K562 (cell line): ENCODE data around the gene RPP21. TPM values are rescaled to one million over a fixed set of nuclear protein-coding genes. Genes with fewer than 3 reads are reported as not detected.

ENCODE experiments used
- ATAC-seq: fragments of 200-7000 bp; cut with Tn5 transposase; 3 replicates; pipeline ENCODE4 v1.9.1; 2020; ENCODE audit warnings: moderate library complexity
- Bru-seq: library from RNA; stranded (reverse); fragments of 400-500 nt; gene quantifications from one replicate; lab custom pipeline; 2021; lab: Mats Ljungman, UMichigan
- BruChase-seq, 2 experiments: library from RNA; stranded (reverse); fragments of 400-500 nt; gene quantifications; one replicate each; lab custom pipeline; 2021; lab: Mats Ljungman, UMichigan
- BruUV-seq: library from RNA; stranded (reverse); fragments of 400-500 nt; replicated peaks from 2 replicates; lab custom pipeline; 2021; lab: Mats Ljungman, UMichigan
- CTCF ChIA-PET: fragments of 300-600 bp; formaldehyde crosslinking; extraction: SDS; loops from one replicate; lab custom pipeline; 2021; ENCODE audit warnings: low intra/inter-chr PET ratio; lab: Yijun Ruan, JAX
- POLR2A ChIA-PET: fragments of 300-600, 350-650 bp; sonication (Branson Sonifier 250); formaldehyde crosslinking; extraction: SDS; loops from one replicate; lab custom pipeline; 2021; ENCODE audit warnings: antibody characterized with exemption, inconsistent platforms; lab: Yijun Ruan, JAX
- DNase-seq, 4 experiments: peaks; one replicate each; pipeline versions ENCODE4 v3.0.0 to v3.0.0-alpha.2; 2011 to 2018; ENCODE audit warnings: low spot score in 3 of 4, mixed read lengths in 3 of 4; ENCODE audit errors: extremely low read depth in 1 of 4
- FAIRE-seq: peaks from 2 replicates; lab custom pipeline; 2011; peaks lifted over from hg19 to GRCh38; lab: Jason Lieb, UNC
- H2AFZ ChIP-seq: 2 replicates; pipeline ENCODE4 v1.6.0; 2011; ENCODE audit warnings: low read depth, low read length, control low read depth, inconsistent platforms
- H3K27ac ChIP-seq: fragments of 200-600 bp; 3 replicates; pipeline ENCODE4 v1.8.0; 2011; ENCODE audit warnings: low read depth, mild to moderate bottlenecking, control low read depth, inconsistent platforms, low read length, moderate library complexity, mixed read lengths; ENCODE audit errors: extremely low read depth
- H3K27me3 ChIP-seq, 2 experiments: fragments of 300-600 bp in 1 of 2; 2 replicates in 1 of 2; 3 replicates in 1 of 2; pipeline versions ENCODE4 v1.6.0 to v1.8.0; 2011; ENCODE audit warnings: inconsistent platforms in 2 of 2, low read length in 2 of 2, mild to moderate bottlenecking in 1 of 2, mixed read lengths in 1 of 2, moderate library complexity in 1 of 2; ENCODE audit not compliant: control insufficient read depth in 2 of 2, insufficient read depth in 2 of 2
- H3K36me3 ChIP-seq: fragments of 300-600 bp; 3 replicates; pipeline ENCODE4 v1.8.0; 2011; ENCODE audit warnings: mild to moderate bottlenecking, low read length, inconsistent platforms; ENCODE audit not compliant: control insufficient read depth, insufficient read depth
- H3K4me1 ChIP-seq, 2 experiments: fragments of 200-600 bp in 1 of 2; replicated peaks in 1 of 2; 2 replicates in 1 of 2; 3 replicates in 1 of 2; pipeline versions ENCODE4 v1.5.1 to v1.8.0; 2011; ENCODE audit warnings: inconsistent platforms in 2 of 2, low read length in 2 of 2, mild to moderate bottlenecking in 1 of 2, mixed read lengths in 1 of 2, moderate library complexity in 1 of 2; ENCODE audit not compliant: control insufficient read depth in 2 of 2, insufficient read depth in 2 of 2
- H3K4me2 ChIP-seq: 2 replicates; pipeline ENCODE4 v1.6.1; 2011; ENCODE audit warnings: low read length, control low read depth, inconsistent platforms, mixed read lengths; ENCODE audit not compliant: insufficient read depth
- H3K4me3 ChIP-seq: fragments of 200-600 bp; sonication (generic), shearing (Covaris generic); 2 replicates; pipeline ENCODE4 v1.5.1; 2016; ENCODE audit warnings: control low read depth, inconsistent platforms
- H3K79me2 ChIP-seq: fragments of 200-600 bp; 3 replicates; pipeline ENCODE4 v1.8.0; 2011; ENCODE audit warnings: low read length, inconsistent platforms; ENCODE audit not compliant: control insufficient read depth, insufficient read depth
- H3K9ac ChIP-seq, 2 experiments: 2 replicates each; pipeline versions ENCODE4 v1.6.0 to v1.6.1; 2011; ENCODE audit warnings: low read depth in 2 of 2, low read length in 2 of 2, control low read depth in 1 of 2, inconsistent platforms in 1 of 2, mild to moderate bottlenecking in 1 of 2, mixed read lengths in 1 of 2; ENCODE audit not compliant: insufficient read depth in 1 of 2
- H3K9me1 ChIP-seq: one replicate; pipeline ENCODE4 v1.6.0; 2011; ENCODE audit warnings: inconsistent platforms, mild to moderate bottlenecking, low read length, moderate library complexity; ENCODE audit not compliant: control insufficient read depth, insufficient read depth
- H3K9me3 ChIP-seq: replicated peaks from 2 replicates; pipeline ENCODE4 v1.5.1; 2011; ENCODE audit warnings: low read depth, low read length, inconsistent platforms; ENCODE audit not compliant: control insufficient read depth, insufficient read depth
- H4K20me1 ChIP-seq: replicated peaks from 2 replicates; pipeline ENCODE4 v1.6.1; 2011; ENCODE audit warnings: low read length, inconsistent platforms, mixed read lengths; ENCODE audit not compliant: control insufficient read depth, insufficient read depth
- ATF3 ChIP-seq, 2 experiments: fragments of 450-650 bp in 1 of 2; sonication (generic) in 1 of 2; formaldehyde crosslinking in 1 of 2; IDR thresholded peaks in 1 of 2; conservative IDR thresholded peaks in 1 of 2; 2 replicates each; pipeline versions ENCODE4 v1.6.1 to v1.8.1; 2016 to 2023; ENCODE audit warnings: mild to moderate bottlenecking in 2 of 2, moderate library complexity in 2 of 2, inconsistent platforms in 1 of 2, missing genetic modification reagents in 1 of 2
- GATA2 ChIP-seq: sonication (generic); formaldehyde crosslinking; IDR thresholded peaks from 2 replicates; pipeline ENCODE4 v1.4.0; 2020; ENCODE audit warnings: mild to moderate bottlenecking, missing genetic modification reagents
- PCBP1 ChIP-seq: fragments of 200-400 bp; formaldehyde crosslinking; IDR thresholded peaks from 2 replicates; pipeline ENCODE4 v1.6.1; 2018; ENCODE audit warnings: mild to moderate bottlenecking, low read depth, low read length; ENCODE audit not compliant: poor library complexity, severe bottlenecking
- PPARD ChIP-seq: fragments of 250-450 bp; sonication (Bioruptor Pico); IDR thresholded peaks from 2 replicates; pipeline ENCODE4 v1.8.0; 2022; ENCODE audit warnings: inconsistent platforms, mild to moderate bottlenecking, moderate library complexity
- RAD21 ChIP-seq, 2 experiments: fragments of 250-450 bp in 1 of 2; fragments of 450-650 bp in 1 of 2; sonication (Bioruptor Pico) in 1 of 2; formaldehyde crosslinking in 1 of 2; IDR thresholded peaks in 1 of 2; conservative IDR thresholded peaks in 1 of 2; 2 replicates each; pipeline versions ENCODE4 v1.4.0 to v1.8.0; 2020 to 2022; ENCODE audit warnings: mild to moderate bottlenecking in 2 of 2, moderate library complexity in 1 of 2
- THRB ChIP-seq: fragments of 450-650 bp; formaldehyde crosslinking; conservative IDR thresholded peaks from 2 replicates; pipeline ENCODE4 v1.4.0; 2022; ENCODE audit warnings: mild to moderate bottlenecking, missing genetic modification characterization
- WGBS: fragments of 100-300 bp; shearing (Covaris generic); methylation state at CpG from one replicate; pipeline ENCODE4 v1.1.6; 2016; ENCODE audit warnings: low coverage, mixed read lengths; ENCODE audit not compliant: insufficient coverage; ENCODE audit errors: missing lambda C conversion rate; 5-methylcytosine and 5-hydroxymethylcytosine counted together
- in situ Hi-C: fragments of 300-500 bp; cut with MboI; formaldehyde crosslinking; loops from 4 replicates; pipeline ENCODE4 v1.15.0; 2018; ENCODE audit warnings: inconsistent platforms, mixed read lengths
- intact Hi-C: fragments of 100-400 bp; cut with micrococcal nuclease; formaldehyde crosslinking; loops from 2 replicates; pipeline ENCODE4 v1.14.2; 2022
- long read RNA-seq, 3 experiments: library from polyadenylated mRNA in 2 of 3; library from RNA in 1 of 3; unstranded in 2 of 3; stranded (forward) in 1 of 3; transcript quantifications; one replicate each; pipeline ENCODE4 v2.0.0, GENCODE V29; 2019 to 2022
- polyA minus RNA-seq, 3 experiments: library from RNA; depleted of rRNA, polyadenylated mRNA; stranded (reverse); fragments of >200 nt; gene quantifications; 2 replicates each; pipeline ENCODE4 v1.2.3, GENCODE V29; 2011
- polyA plus RNA-seq, 8 experiments: library from polyadenylated mRNA; depleted of rRNA in 4 of 8; stranded (reverse) in 5 of 8; unstranded in 3 of 8; fragments of >200 nt; fragmentation: Nextera tagmentation in 2 of 8; fragmentation: Illumina TruSeq in 1 of 8; extraction: Ambion mirVana in 2 of 8; extraction: Trizol in 1 of 8; gene quantifications; 2 replicates each; pipeline versions ENCODE4 v1.2.1 to v1.2.3, GENCODE V29; 2011 to 2014; ENCODE audit warnings: inconsistent platforms in 1 of 8, missing spikeins in 1 of 8
- total RNA-seq, 7 experiments: library from RNA; depleted of rRNA in 6 of 7; stranded (reverse); fragments of >200 nt in 6 of 7; fragmentation: Illumina TruSeq in 2 of 7; extraction: Trizol in 2 of 7; gene quantifications; 2 replicates each; pipeline versions ENCODE4 v1.2.1 to v1.2.3, GENCODE V29; 2011 to 2021; ENCODE audit warnings: low replicate concordance in 1 of 7
- TF ChIP-seq, protein P1 (sequence below): sonication (generic); formaldehyde crosslinking; IDR thresholded peaks from 2 replicates; pipeline ENCODE4 v1.8.0; 2022; ENCODE audit warnings: mild to moderate bottlenecking, low read depth, missing genetic modification reagents

RPP21 gene
- total RNA-seq (2011; cell fraction: chromatin; rRNA removed; ENCODE audit: low replicate concordance) = 22.4 and 33.0 TPM in 2 replicates
- total RNA-seq (2011; cell fraction: nucleolus; rRNA removed) = 49.1 and 56.7 TPM in 2 replicates
- 33.2 and 46.3 TPM in 2 replicates for total RNA-seq (2011; cell fraction: nucleoplasm; rRNA removed)
- total RNA-seq (2014; rRNA removed) (231 and 363 TPM in 2 replicates), total RNA-seq (2014; rRNA removed; fragmentation: Illumina TruSeq; extraction: Trizol) (50.5 and 62.1 TPM in 2 replicates), total RNA-seq (2015; rRNA removed; fragmentation: Illumina TruSeq; extraction: Trizol) (164 and 166 TPM in 2 replicates), total RNA-seq (2021) (159 and 178 TPM in 2 replicates), polyA plus RNA-seq (2011; rRNA removed) (88.9 and 90.3 TPM in 2 replicates), polyA plus RNA-seq (2014; fragmentation: Illumina TruSeq; extraction: Trizol) (83.9 and 235 TPM in 2 replicates), polyA plus RNA-seq (2014; fragmentation: Nextera tagmentation; extraction: Ambion mirVana) (100 to 1,000 TPM; 201 to 246 TPM), polyA plus RNA-seq (2014; rRNA removed) (362 and 376 TPM in 2 replicates), polyA minus RNA-seq (2011; rRNA and poly(A)+ RNA removed) (9.7 and 16.9 TPM in 2 replicates), Bru-seq, nascent RNA (percentile 95 among the genes with signal in this experiment), BruChase-seq, experiment 1, labeled RNA remaining after a 2-hour chase (percentile 87 among the genes with signal in this experiment), BruChase-seq, experiment 2, labeled RNA remaining after a 6-hour chase (percentile 87 among the genes with signal in this experiment)
- polyA plus RNA-seq (2011; cell fraction: cytosol; rRNA removed) = 198 and 661 TPM in 2 replicates
- polyA plus RNA-seq (2011; cell fraction: nucleus; rRNA removed) = 152 and 277 TPM in 2 replicates
- polyA plus RNA-seq (2012) = 234 and 238 TPM in 2 replicates
- polyA minus RNA-seq (2011; cell fraction: cytosol; rRNA and poly(A)+ RNA removed) = 29.1 and 38.4 TPM in 2 replicates
- polyA minus RNA-seq (2011; cell fraction: nucleus; rRNA and poly(A)+ RNA removed) = 24.5 and 25.5 TPM in 2 replicates
- long read RNA-seq, experiment 1, transcript RPP21-221 (4 exons, 594 nt) = minor isoform, 53 of 288 reads
- long read RNA-seq, experiment 1, transcript RPP21-224 (5 exons, 525 nt) = major isoform, 176 of 288 reads
- long read RNA-seq, experiment 1, transcript RPP21-223 (5 exons, 522 nt) = minor isoform, 9 of 288 reads
- long read RNA-seq, experiment 1, transcript RPP21-222 (5 exons, 577 nt) = minor isoform, 5 of 288 reads
- long read RNA-seq, experiment 1, partial matches to known transcripts = 14 of 288 reads
- long read RNA-seq, experiment 1, other reads (novel, unspliced or antisense) = 26 of 288 reads
- long read RNA-seq, experiment 2, transcript RPP21-223 (5 exons, 522 nt) = minor isoform, 15 of 172 reads
- long read RNA-seq, experiment 2, transcript RPP21-224 (5 exons, 525 nt) = major isoform, 114 of 172 reads
- long read RNA-seq, experiment 2, transcript RPP21-221 (4 exons, 594 nt) = minor isoform, 21 of 172 reads
- long read RNA-seq, experiment 2, transcript RPP21-226 (4 exons, 621 nt) = minor isoform, 6 of 172 reads
- long read RNA-seq, experiment 2, partial matches to known transcripts = 4 of 172 reads
- long read RNA-seq, experiment 2, other reads (novel, unspliced or antisense) = 10 of 172 reads
- long read RNA-seq, experiment 3, transcript RPP21-224 (5 exons, 525 nt) = major isoform, 125 of 184 reads
- long read RNA-seq, experiment 3, transcript RPP21-223 (5 exons, 522 nt) = minor isoform, 9 of 184 reads
- long read RNA-seq, experiment 3, transcript RPP21-221 (4 exons, 594 nt) = minor isoform, 32 of 184 reads
- long read RNA-seq, experiment 3, partial matches to known transcripts = 8 of 184 reads
- long read RNA-seq, experiment 3, other reads (novel, unspliced or antisense) = 5 of 184 reads

- no peaks in the 10 kb centered on the region for H4K20me1 ChIP-seq
- peak within 1 kb of the TSS; percentile 82 for H3K4me3 ChIP-seq
- no peaks in the 10 kb centered on the region for H3K27me3 ChIP-seq
- ChIA-PET POLR2A (interaction anchor here (0.6 to 1.3 kb wide), 5 partner anchors 12 to 1791 kb away, joined by 3 to 7 read pairs (median 3); partner anchors contain the start of gene TRIM39), CTCF (no interaction called here)
- no peaks in the 10 kb centered on the region for H3K9me1 ChIP-seq
- BruUV-seq = no TSS peak
- peak within 1 kb of the TSS; percentile 96 for H2AFZ ChIP-seq
- no peaks in the 10 kb centered on the region for H3K9me3 ChIP-seq
- intact Hi-C loops = loop anchor here (1.0 to 10.0 kb wide), 2 partner anchors 19 to 280 kb away; partner anchors contain the start of genes POLR1H, PPP1R11 and TRIM39
- H3K27ac ChIP-seq = peak within 1 kb of the TSS; percentile 84
- peak; percentile 94 to 98 (median 96) for DNase-seq
- in situ Hi-C loops = no loop called here
- peaks cover 47% of the 10 kb centered on the region for H3K36me3 ChIP-seq
- H3K79me2 ChIP-seq = peaks cover 16% of the 10 kb centered on the region
- peak; percentile 96 for ATAC-seq
- H3K9ac ChIP-seq = peak within 1 kb of the TSS; percentile 81 to 94
- FAIRE-seq = peak; percentile 11
- H3K4me2 ChIP-seq = peak within 1 kb of the TSS; percentile 76
- 1% methylated on average over 54 of the region's 64 CpGs for WGBS
- H3K4me1 ChIP-seq = peaks cover 41 to 49% of the 10 kb centered on the region in 2 experiments
- no peak for TF ChIP-seq PPARD (CRISPR knock-in tag)
- TF ChIP-seq ATF3 (IDR thresholded peaks at IDR 0.05) = no peak
- 0 out of 2 replicates have a peak, but pooled peaks have one; percentile 12 for TF ChIP-seq ATF3 (CRISPR knock-in tag; conservative IDR thresholded peaks at IDR 0.05)
- 0 out of 4 replicates have a peak, but pooled peaks of 1 of the 2 experiments have one; percentile 6 for TF ChIP-seq RAD21 (CRISPR knock-in tag; conservative IDR thresholded peaks at IDR 0.05 in 1 of 2, IDR thresholded peaks at IDR 0.05 in 1 of 2)
- TF ChIP-seq, protein P1, sequence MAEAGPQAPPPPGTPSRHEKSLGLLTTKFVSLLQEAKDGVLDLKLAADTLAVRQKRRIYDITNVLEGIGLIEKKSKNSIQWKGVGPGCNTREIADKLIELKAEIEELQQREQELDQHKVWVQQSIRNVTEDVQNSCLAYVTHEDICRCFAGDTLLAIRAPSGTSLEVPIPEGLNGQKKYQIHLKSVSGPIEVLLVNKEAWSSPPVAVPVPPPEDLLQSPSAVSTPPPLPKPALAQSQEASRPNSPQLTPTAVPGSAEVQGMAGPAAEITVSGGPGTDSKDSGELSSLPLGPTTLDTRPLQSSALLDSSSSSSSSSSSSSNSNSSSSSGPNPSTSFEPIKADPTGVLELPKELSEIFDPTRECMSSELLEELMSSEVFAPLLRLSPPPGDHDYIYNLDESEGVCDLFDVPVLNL (CRISPR knock-in tag) = peak; percentile 74; the same call in 1 of the 2 replicates
- TF ChIP-seq GATA2 = no peak
- 0 out of 2 replicates have a peak, but pooled peaks have one; percentile 84 for TF ChIP-seq THRB
- TF ChIP-seq PCBP1 = no peak
Observed at GRCh38 chr6:30344868-30345671, at the start of gene RPP21. Gene RPP21, plus strand, starts transcription at chr6:30345156. Its CDS starts 16 bp downstream, at chr6:30345172.
